ENCODE data around the gene NRM.
"Not testable (repeated sequence)": the region's sequence is repeated elsewhere in the genome, so short reads cannot be mapped to it uniquely, and the experiment has no call there.

NRM gene

DNA sequence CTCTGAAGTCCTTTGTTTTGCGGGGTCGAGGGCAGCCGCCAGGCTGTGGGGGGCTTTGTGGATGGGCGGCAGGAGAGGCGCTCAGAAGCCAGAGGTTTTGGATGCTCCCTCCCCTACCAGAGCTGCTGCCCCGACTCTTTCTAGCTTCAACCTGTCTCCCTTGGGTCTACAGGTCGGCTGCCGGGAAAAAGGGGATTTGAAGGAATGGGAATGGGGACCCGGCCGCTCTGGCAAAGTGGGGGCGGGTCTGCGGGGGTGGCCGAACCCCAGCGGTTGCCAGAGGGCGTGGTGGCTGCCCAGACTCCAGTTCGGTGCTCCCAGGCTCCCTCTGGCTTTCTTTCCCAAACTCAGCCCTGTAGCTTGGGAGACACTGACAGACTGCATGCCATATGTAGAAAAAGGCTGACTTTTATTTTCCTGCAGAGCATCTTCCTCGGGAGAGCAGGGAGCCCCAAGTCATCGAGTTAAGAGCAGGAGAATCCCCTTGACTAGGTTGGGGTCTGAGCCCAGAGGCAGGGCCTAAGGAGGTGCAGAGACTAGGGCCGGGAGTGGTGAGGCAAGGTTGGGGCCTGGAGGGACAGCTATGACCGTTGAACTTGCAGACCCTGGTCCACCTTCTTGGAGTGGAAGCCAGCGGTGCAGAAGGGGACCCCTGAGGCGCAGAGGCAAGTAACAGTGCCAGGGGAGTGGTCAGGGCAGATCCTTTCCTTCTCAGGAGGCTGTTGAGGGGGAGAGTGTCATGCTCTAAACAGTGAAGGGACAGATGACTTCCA, 2.9 kb downstream of the NRM start:
- no peak for DNase-seq (ENCODE audit: low read depth)

DNA sequence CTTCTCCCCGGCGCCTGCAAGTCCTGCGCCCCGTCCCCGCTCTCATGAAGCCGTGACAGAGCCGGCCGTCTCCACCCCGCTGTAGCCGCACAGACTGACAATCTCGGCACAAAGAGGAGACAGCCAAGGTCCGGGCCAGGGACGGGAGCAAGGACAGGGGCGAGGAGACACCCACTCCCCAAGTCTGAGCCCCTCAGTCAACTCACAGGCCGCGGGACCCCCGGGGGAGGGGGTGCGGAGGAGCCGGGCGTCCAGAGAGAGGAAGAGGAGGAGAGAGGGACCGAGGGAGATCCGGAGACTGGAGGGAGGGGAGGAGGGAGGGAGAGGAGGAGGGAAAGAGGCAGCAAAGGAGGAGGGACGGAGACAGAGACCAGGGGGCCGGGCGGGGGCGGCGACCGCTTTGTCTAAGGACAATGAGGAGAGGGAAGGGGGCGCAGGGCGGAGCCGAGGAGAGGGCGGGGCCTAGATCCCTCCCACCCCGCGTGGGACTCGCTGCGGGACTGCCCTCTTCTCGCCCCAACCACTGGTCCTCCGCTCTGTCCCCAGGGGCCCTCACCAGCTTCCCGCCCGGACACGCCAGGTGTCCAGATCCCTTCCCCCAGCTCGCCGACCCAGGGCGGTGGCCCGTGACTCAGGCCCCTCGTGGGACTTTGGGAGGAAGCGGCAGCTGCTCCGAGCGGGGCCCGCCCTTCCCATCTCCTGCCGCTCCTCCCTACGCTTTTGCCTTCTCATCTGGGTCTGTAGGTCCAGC, 3.7 kb downstream of the NRM start:
- peak; percentile 73 for DNase-seq (ENCODE audit: low read depth)

DNA sequence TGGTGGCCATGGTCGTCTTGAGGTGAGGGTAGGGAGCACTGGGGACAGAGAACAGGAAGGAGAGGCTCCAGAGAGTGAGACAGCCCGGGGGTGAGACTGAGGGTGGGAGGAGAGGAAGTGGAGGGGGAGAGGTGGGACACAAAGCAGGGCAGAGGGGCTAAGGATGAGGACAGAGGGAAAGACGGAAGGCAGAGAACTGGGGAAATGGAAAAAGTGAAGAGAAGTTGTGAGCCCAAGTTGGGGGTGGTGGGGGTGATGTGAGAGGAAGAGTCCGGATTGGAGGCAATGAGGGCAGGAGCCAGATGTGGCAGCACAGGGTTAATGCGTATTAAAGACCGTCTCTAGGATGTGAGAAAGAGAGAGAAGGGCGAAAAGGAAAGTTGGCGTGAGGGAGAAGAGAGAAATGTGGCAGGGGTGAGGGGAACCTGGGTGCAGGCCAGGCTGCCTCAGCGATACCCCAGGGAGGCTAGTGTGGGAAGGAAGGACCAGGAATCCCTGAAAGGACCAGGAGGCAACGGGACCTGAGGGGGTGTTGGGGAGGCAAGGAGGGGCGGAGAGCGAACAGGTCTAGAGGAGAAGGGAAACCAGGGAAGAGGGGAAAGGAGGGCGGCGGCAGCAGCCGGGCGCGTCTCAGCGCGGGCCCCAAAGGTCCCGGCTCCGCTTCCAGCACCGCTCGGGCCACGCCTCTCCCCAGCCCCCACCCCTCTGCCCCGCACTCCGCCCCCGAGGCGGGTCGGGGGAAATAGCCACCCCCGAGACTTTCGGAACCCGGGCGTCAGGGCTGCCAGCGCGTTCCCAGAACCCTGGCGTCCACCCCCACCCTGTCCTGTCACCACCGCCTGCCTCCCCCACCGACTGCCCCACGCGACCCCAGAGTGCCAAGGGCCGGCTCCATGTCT, 4.5 kb downstream of the NRM start, which contains the start of gene PPP1R18:
PPP1R18 (minus strand) TSS at position 637 of the 899 bp plus-strand sequence; CDS start at position 10, 627 bp downstream.
- peak; percentile 78 for DNase-seq (ENCODE audit: low read depth)

DNA sequence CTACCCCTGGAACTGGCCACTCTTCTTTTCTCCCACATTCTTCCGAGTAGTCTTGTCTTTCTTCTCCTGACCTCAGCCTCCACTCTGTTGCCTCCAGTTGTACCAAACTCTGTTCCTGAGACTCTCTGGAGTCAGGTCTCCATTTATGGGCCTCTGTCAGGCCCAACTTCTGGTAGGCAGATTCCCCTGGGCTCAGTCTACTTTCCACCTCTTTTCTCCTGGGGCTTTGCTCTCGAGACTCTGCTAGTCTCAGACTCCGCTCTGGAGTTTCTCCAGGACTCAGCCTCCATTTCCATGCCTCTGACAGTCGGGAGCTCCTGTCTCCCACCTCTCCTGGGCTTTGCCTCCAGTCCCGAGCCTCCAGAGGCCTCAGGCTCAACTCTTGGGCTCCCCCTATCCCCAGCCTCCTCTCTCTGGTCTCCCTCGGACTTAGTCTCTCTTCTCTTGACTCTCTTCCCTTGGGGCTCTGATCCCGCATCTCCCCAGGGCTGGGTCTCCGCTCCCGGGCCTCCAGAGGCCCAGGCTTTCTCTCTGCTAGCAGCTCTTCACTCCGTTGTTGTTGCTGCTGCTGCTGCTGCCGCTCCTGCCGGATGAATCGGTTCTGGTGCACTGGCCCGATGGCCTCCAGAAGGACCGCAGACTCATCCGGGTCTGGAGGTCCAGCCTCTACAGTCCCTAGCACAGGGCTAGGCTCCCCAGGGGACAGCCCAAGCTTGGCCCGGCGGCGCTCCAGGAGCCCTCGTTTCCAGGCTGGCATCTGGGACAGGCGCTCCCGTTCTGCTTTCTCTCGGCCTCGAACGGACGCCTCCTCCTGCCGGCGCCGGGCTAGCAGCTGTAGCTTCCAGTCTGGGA, 5.4 kb downstream of the NRM start:
- no peak for DNase-seq (ENCODE audit: low read depth)

DNA sequence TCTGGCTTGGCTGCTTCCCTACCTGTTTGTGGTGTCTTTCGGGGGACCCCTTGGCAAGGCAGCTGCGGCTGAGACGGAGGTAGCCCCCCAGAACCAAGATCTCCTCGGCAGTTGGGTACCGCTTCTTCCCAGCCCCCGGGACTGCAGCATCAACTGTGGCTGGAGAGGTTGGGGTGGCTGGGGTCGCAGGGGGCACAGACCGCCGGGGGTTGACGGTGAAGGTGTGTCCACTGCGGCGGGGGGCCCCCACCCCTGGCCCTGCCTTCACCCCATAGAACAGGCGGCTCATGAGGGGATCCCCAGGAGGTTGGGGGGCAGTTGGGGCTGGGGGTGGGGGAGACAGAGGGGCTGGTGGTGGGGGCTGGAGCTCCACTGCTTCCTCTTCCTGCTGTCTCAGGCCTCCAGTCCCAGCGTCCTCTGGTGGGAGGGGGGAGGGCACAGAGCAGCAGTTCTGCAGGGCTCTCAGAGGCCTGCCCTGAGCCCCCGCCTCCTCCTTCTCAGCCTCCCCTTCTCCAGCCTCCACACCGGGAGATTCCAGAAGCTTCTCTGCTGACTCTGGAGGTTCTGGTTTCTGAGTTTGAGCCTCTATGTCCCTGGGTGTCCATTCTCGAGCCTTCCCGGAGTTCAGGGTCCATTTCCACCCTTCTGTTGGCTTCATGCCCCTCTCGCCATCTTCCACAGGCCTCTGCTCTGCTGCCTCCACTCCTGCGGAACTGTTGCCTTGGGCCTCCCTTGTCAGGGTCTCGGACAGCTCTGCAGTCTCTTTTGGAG, 6.2 kb downstream of the NRM start:
- DNase-seq (ENCODE audit: low read depth) = no peak

DNA sequence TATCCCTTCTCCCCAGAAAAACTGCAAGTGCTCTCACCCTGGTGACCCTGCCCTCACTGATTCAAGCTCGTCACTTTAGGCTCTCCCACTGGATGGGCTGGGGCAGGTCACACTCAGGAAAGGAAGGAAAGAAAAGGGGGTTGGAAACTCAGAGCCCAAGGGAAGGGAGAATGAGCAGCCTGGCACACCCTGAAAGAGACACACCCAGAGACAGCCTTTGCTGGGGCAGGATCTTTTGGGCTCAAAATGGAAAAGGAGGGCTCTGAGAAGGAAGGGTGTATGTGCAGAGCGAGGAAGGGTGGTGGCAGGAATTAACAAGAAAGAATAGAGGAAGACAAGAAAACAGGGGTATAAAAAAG, 6.8 kb downstream of the NRM start:
- no peak for DNase-seq (ENCODE audit: low read depth)

DNA sequence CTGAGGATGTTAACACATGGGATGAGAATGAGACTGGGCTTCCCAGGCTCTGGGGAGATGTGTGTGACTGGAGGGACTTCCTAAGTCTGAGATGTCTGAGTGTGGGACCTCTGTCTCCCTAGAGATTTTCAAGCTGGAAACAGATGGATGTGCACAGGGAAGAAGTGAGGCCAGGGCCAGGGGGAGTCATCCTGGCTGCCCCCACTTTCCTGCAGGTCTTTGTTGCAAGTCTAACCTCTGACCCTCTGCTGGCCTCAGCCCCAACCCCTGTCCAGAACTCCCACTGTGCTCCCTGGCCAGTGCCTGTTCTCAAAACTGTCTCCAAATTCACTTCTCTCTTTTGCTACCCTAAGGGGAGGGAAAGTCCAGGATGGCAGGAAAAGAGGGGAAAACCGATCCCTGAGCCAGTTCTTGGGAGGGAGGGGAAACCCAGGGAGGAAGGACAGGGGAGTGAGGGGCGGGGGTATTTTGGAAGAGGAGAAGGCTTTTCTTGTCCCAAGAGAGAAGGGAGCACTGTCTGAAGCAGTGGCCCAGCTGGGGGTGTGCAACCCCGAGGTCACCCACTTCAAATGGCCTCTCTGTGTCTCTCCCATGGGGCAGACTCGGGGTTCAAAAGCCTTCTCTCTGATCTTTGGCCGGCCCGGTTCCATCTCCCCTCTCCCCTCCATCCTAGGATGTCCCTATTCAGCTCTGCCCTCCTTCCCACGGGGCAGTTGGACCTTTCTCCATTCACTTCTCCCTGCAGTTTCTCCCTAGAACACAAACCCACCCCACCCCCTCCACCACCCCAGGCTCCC, 7.4 kb downstream of the NRM start:
- DNase-seq (ENCODE audit: low read depth) = no peak

DNA sequence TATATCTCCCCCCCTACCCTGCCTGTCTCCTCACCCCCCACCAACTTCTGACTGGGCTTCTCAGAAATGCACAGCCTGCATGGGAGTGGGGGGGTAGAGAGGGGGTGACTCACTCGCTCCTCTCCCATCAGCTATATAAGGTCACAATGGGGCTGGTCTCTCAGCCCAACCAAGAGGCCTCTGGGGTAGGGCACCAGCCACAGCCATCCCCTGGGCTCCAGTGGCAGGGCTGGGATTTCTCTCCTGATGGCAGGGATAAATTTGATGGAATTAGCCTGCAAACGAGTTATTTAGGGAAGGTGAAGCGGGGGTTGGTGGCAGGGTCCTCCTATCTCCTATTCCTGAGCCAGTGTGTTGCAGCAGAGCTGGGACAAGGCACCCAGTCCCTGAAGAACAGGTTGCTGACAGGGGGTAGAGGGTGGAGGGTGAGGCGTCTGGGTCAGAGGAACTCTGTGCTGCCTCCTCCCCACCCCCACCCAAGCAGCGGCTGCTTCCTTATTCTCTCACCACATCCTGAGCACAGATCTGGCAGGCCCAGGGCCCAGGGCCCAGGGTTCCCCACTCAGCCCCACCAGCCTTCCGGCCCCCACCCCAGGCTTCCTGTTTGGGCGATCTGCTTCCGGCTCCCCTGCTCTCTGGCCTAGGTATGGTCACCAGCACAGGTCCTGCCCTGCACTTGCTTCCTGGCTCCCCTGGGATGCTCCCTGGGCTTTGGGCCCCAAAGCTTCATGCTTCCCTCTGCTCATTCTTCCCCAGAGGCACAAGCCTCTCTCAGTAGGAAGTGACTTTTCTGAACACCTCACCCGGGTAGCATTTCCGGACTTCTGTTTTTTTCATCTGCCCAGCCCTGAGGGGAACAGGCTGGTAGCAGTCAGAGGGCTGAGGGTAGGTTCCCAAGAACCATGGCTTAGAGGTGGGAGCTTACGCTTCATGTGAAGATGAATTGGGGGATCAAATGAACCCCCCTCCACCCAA, 8.4 kb downstream of the NRM start:
- DNase-seq (ENCODE audit: low read depth) = peak; percentile 66

DNA sequence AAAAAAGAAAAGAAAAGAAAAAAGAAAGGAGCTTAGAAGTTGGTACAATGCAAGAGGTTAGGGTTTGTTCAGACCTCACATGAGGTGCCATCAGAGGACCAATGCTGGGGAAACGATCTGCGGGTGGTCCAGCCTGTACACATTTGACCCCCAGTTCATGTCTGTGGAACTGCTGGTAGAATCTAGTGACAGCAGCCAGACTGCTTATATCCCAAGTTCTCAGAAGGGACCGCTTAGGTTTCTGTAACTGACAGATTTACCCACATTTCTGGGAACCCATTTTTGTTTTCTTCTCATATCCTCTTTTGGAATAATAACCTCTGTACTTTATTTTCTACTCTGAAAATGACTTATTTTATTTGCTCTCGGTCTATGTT, 9.0 kb downstream of the NRM start:
- DNase-seq (ENCODE audit: low read depth) = no peak

DNA sequence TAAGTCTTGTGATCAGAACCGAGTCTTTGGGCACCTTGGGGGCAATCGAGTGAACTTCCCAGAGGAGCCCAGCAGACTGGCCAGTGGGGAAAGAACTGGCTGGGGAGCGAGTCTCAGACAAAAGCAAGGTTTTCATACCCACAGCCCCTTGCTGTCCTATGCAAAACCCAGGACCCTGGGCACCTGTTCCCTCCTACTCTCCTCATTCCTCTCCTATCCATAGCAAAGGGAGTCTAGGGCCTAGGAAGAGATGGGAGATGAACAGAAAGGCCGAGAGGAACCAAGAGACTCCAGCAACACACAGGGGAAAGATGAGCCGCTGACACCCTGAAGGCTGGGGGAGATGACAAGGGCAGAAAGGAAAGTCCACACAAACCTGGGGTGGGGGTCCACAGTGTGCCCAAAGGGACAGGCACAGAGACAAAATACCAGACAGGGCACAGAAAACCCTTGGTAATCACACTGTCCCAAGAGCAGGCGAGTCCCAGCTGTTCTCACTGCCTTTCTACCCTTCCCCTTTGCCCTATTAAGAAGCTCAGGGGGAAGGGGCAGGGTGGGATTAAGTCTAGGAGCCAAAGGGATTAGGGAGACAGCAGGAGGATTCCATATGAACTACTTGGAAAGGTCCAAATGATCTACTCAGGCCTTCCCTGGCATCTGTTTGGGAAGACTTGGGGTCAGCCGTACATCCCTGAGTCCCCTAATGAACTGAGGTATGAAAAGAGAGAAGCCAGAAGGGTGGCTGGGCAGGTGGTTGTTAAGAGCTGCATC, 10.8 kb downstream of the NRM start:
- DNase-seq (ENCODE audit: low read depth) = no peak

DNA sequence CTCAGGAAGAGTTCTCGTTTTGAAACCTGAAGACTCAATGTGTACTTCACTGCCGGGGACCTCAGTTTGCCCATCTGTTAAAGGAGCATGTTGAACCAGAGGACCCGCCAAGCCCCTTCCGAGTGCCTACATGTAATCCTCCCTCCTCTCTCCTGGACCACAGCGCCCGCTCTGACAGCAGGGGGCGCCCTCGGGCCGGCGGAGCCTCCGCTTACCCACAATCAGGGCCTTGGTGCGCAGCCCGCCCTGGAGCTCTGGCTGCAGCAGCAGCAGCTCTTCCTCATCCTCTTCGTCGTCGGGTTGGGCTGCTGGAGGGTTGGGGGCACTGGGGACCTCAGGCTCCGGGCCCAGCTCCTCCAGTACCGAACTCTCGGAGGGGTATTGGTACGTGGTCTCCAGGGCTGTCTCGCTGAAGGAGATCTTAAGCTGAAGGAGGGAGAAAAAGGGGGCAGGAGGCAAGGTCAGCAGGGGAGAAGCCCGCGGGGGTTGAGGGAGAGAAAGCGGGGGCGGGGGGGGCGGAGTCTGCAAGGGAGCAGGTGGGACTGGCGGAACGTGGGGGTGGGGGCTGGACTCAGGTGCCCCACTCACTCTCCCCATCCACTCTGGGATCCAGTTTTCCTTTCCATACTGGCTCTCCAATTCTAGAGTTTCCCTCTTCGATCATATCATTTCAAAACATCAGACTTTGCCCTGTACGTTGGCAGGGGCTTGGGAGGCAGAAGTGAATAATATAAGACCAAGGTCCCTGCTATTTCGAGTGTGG, 11.6 kb downstream of the NRM start:
- peak; percentile 87 for DNase-seq (ENCODE audit: low read depth)

DNA sequence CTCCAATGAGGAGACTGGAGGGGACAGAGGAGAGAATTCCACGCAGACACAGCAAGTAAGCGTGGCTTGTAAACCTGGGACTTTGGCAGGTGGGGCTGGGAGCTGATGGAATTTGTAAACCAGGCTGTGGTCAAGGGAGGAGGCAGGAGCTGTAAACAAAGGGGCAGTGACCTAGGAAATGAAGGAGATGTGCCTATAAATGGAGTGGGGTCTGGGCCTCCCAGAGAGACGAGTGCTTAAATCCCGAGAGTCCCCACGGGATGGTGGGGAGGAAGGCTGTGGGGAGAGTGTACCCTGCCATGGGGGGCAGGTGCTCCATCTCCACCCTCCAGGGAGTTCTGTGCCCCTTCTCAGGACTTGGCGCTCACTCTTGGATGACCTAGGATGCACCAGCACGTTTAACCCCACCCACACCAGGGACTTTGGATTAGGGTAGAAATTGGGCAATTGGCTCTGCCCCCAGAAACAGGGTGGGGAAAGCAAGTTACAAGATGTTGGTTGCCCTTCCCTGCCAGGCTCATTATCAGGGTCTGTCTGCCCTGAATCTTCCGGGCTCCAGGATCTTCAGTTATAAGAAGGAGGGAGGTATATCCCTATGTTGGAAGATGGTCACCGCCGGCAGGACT, 14.0 kb downstream of the NRM start:
- no peak for DNase-seq (ENCODE audit: low read depth)

DNA sequence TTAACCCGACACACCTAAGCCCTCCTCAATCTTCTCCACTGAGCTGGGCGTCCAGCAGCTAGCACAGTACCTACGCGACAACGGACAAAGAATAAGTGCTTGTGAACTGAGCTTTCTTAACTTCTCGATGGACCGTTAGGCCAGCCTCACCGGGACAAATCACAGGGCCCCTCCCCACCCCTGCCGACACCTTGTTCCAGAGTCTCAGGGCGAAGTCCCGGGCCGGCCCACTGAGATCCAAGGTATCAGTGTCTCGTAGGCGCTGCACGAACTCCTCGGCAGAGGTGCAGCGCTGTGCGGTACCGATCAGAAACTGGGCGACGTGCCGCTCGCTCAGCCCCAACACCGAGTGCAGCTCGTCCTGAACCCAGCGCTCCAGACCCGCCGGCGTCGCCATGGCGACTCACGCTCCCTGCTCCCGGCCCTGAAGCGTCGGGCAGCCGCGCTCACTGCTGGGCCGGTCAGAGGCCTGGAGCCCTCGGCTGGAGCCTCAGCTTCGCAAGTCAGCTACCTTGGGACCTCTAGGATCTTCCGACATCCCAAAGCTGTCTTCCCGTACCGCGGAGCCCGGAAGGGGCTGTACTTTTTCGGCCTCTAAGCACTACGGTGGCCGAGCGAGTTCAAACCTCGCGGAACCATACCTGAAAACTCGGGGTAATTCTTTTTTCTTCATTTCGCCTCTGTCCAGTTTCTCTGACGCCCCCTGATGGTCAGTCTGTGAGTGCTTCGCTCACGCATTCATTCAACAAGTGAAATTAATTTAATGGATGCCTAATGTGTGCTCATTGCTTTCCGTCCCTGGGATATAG, 18.1 kb downstream of the NRM start, which contains the start of gene DHX16:
DHX16 (minus strand) TSS at position 562 of the 809 bp plus-strand sequence; CDS start at position 397, 165 bp downstream.
- peak; percentile 77 for DNase-seq (ENCODE audit: low read depth)

DNA sequence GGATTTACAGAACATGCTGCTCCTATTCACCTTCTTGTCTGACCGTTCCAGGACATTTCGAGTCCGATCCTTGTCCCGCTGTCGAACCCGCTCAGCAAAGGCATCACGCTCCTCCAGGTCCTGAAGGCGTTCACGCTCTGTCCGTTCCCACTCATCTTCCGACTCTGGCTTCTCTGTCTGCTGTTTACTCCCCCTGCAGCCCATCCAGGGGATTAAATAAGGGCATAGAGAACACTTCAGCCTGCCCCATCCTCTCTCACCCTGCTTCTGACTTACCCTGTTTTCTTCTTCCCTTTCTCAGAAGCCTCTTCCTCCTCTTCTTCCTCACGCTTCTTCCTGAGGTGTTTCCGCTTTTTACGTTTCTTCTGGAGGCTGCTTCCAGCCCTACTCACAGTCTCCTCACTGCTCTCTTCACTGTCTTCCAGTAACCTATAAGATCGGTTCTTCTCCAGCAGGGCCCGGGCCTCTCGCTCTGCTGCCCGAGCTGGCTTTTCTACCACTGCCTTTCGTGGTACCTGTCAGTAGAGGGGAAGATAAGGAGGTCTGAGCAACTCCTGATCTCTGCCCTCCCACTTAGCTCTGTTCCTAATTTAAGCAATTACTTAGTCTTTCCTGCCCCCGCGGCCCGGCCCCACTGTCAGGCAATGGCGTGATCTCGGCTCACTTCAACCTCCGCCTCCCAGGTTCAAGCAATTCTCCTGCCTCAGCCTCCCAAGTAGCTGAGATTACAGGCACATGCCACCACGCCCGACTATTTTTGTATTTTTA, 19.8 kb downstream of the NRM start:
- no peak for DNase-seq (ENCODE audit: low read depth)

DNA sequence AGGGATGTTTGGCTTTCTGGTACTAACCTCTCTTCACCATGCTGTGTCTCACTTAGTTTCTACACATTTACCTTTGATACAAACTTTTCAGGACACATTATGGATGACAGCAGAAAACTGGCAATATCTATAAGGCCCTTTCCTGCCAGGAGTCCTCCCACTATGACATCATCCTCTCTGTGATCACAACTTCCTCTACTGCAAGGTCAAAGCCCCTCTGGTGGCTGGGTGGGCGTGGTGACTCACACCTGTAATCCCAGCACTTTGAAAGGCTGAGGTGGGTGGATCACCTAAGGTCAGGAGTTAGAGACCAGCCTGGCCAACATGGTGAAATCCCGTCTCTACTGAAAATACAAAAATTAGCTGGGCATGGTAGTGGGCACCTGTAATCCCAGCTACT, 24.5 kb downstream of the NRM start:
- DNase-seq (ENCODE audit: low read depth) = not testable (repeated sequence)
